Measurements from ENCODE around the gene CCDC187.

- TF ChIP-seq CTCF (IDR thresholded peaks at IDR 0.05; ENCODE audit: borderline replicate concordance, extremely low read depth, low read length, poor library complexity, severe bottlenecking) (no peak), EZH2 (IDR thresholded peaks at IDR 0.05; ENCODE audit: borderline replicate concordance, low read depth, low read length, severe bottlenecking) (no peak)
Observed at GRCh38 chr9:136257381-136258298, 46.3 kb downstream of the CCDC187 start.
